DND-41 (cell line): ENCODE results near the gene FIZ1.

Experiments
- CTCF ChIP-seq: IDR thresholded peaks from 2 replicates; pipeline ENCODE4 v1.5.1; 2012; ENCODE audit warnings: borderline replicate concordance, low read length, moderate library complexity, mild to moderate bottlenecking; ENCODE audit not compliant: poor library complexity, severe bottlenecking; ENCODE audit errors: extremely low read depth
- EZH2 ChIP-seq: IDR thresholded peaks from 3 replicates; pipeline ENCODE4 v1.6.1; 2012; ENCODE audit warnings: borderline replicate concordance, low read depth, mild to moderate bottlenecking, moderate library complexity, low read length, inconsistent platforms; ENCODE audit not compliant: severe bottlenecking

- TF ChIP-seq CTCF (no peak), EZH2 (no peak)
Measured at GRCh38 chr19:55567708-55568328, 31.5 kb downstream of the FIZ1 start.
